ENCODE data around the gene ANKRD11. TPM values are rescaled to one million over a fixed set of nuclear protein-coding genes. Genes with fewer than 3 reads are reported as not detected.

ANKRD11 gene
- polyA plus RNA-seq, 1 donor from 2014 or later = 32.5 TPM

- Histone ChIP-seq H3K9ac (ENCODE audit: low read length) (no peak overlapping the region), H3K27ac (ENCODE audit: low read length) (no peak overlapping the region), H3K79me2 (replicated peaks; ENCODE audit: insufficient read depth, low read length) (no peaks in the 10 kb centered on the region), H3K4me2 (ENCODE audit: low read length) (no peak overlapping the region), H2AFZ (ENCODE audit: low read depth, low read length) (no peak overlapping the region), H3K4me3 (ENCODE audit: low read length) (no peak overlapping the region), H3F3A (ENCODE audit: insufficient read depth, low read length, poor library complexity, severe bottlenecking) (no peaks in the 10 kb centered on the region), H3K9me2 (ENCODE audit: insufficient read depth, low read length) (no peaks in the 10 kb centered on the region), H3K27me3 (ENCODE audit: insufficient read depth, low read depth, low read length) (no peaks in the 10 kb centered on the region), H3K9me3 (ENCODE audit: low read length) (no peaks in the 10 kb centered on the region), H3K36me3 (ENCODE audit: insufficient read depth, low read length) (peaks cover 5% of the 10 kb centered on the region), H4K20me1 (ENCODE audit: insufficient read depth) (no peaks in the 10 kb centered on the region)
- TF ChIP-seq EP300 (conservative IDR thresholded peaks at IDR 0.05; ENCODE audit: poor library complexity, severe bottlenecking) = no peak
- TF ChIP-seq TAF1 (IDR thresholded peaks at IDR 0.05; ENCODE audit: low read depth) = no peak
- TF ChIP-seq REST (IDR thresholded peaks at IDR 0.05; ENCODE audit: borderline replicate concordance) = no peak
- no peak for TF ChIP-seq EZH2 (IDR thresholded peaks at IDR 0.05; ENCODE audit: borderline replicate concordance, insufficient read depth, low read length, poor library complexity, severe bottlenecking)
- no peak for TF ChIP-seq SMC3 (conservative IDR thresholded peaks at IDR 0.05; ENCODE audit: poor library complexity)
- no peak for TF ChIP-seq POLR2AphosphoS5 (IDR thresholded peaks at IDR 0.05)
- no peak for TF ChIP-seq MXI1 (conservative IDR thresholded peaks at IDR 0.05; ENCODE audit: poor library complexity, severe bottlenecking)
- no peak for TF ChIP-seq CTCF (IDR thresholded peaks at IDR 0.05; ENCODE audit: poor library complexity, severe bottlenecking)
- TF ChIP-seq RAD21 (conservative IDR thresholded peaks at IDR 0.05) = no peak
These were observed 219.6 kb downstream of the ANKRD11 start for GRCh38 chr16:89270666-89271345.

- TF ChIP-seq REST (IDR thresholded peaks at IDR 0.05; ENCODE audit: borderline replicate concordance) (no peak), MXI1 (conservative IDR thresholded peaks at IDR 0.05; ENCODE audit: poor library complexity, severe bottlenecking) (no peak), EZH2 (IDR thresholded peaks at IDR 0.05; ENCODE audit: borderline replicate concordance, insufficient read depth, low read length, poor library complexity, severe bottlenecking) (no peak), EP300 (conservative IDR thresholded peaks at IDR 0.05; ENCODE audit: poor library complexity, severe bottlenecking) (no peak), CTCF (IDR thresholded peaks at IDR 0.05; ENCODE audit: poor library complexity, severe bottlenecking) (no peak), SMC3 (conservative IDR thresholded peaks at IDR 0.05; ENCODE audit: poor library complexity) (no peak), TAF1 (IDR thresholded peaks at IDR 0.05; ENCODE audit: low read depth) (no peak), POLR2AphosphoS5 (IDR thresholded peaks at IDR 0.05) (no peak), RAD21 (conservative IDR thresholded peaks at IDR 0.05) (no peak)
- H3K27ac ChIP-seq (ENCODE audit: low read length) = no peak overlapping the region
These were observed 220.3 kb downstream of the ANKRD11 start for GRCh38 chr16:89269805-89270665.

More at GRCh38 chr16:89269805-89270665, 220.3 kb downstream of the ANKRD11 start:
- Histone ChIP-seq H3K36me3 (ENCODE audit: insufficient read depth, low read length) (peaks cover 5% of the 10 kb centered on the region), H3K9ac (ENCODE audit: low read length) (no peak overlapping the region), H3K4me3 (ENCODE audit: low read length) (no peak overlapping the region), H3F3A (ENCODE audit: insufficient read depth, low read length, poor library complexity, severe bottlenecking) (no peaks in the 10 kb centered on the region), H4K20me1 (ENCODE audit: insufficient read depth) (no peaks in the 10 kb centered on the region), H2AFZ (ENCODE audit: low read depth, low read length) (no peak overlapping the region), H3K79me2 (replicated peaks; ENCODE audit: insufficient read depth, low read length) (no peaks in the 10 kb centered on the region), H3K9me3 (ENCODE audit: low read length) (no peaks in the 10 kb centered on the region), H3K4me2 (ENCODE audit: low read length) (no peak overlapping the region), H3K9me2 (ENCODE audit: insufficient read depth, low read length) (no peaks in the 10 kb centered on the region), H3K27me3 (ENCODE audit: insufficient read depth, low read depth, low read length) (no peaks in the 10 kb centered on the region)
